HepG2 (cell line): ENCODE data around the gene RASD1. TPM values are rescaled to one million over a fixed set of nuclear protein-coding genes. Genes with fewer than 3 reads are reported as not detected.

ENCODE experiments used
- CEBPZ ChIP-seq: IDR thresholded peaks from 2 replicates; pipeline ENCODE4 v1.6.1; 2012; ENCODE audit warnings: low read length, improper control_type of control experiment
- HMG20A ChIP-seq: IDR thresholded peaks from 2 replicates; pipeline ENCODE4 v1.6.1; 2016; ENCODE audit warnings: borderline replicate concordance
- HNF4A ChIP-seq: sonication (generic); formaldehyde crosslinking; IDR thresholded peaks from 2 replicates; pipeline ENCODE4 v1.4.0; 2020; ENCODE audit warnings: missing genetic modification reagents
- MED8 ChIP-seq: sonication (generic); formaldehyde crosslinking; IDR thresholded peaks from 2 replicates; pipeline ENCODE4 v1.8.1; 2023; ENCODE audit warnings: mild to moderate bottlenecking, missing genetic modification reagents; ENCODE audit not compliant: insufficient replicate concordance
- NFE2 ChIP-seq: sonication (generic); formaldehyde crosslinking; IDR thresholded peaks from 2 replicates; pipeline ENCODE4 v1.4.0; 2020; ENCODE audit warnings: missing genetic modification reagents
- RAD21 ChIP-seq: fragments of 450-650 bp; formaldehyde crosslinking; IDR thresholded peaks from 2 replicates; pipeline ENCODE4 v1.5.0; 2020; ENCODE audit warnings: mild to moderate bottlenecking
- RBM22 ChIP-seq: fragments of 200-400 bp; formaldehyde crosslinking; optimal IDR thresholded peaks from 2 replicates; pipeline ENCODE3; 2017; ENCODE audit warnings: mild to moderate bottlenecking, low read length, moderate library complexity
- SKI ChIP-seq: fragments of 450-650 bp; IDR thresholded peaks from one replicate; pipeline ENCODE4 v1.6.1; 2018; ENCODE audit warnings: mild to moderate bottlenecking; ENCODE audit not compliant: partially characterized antibody
- SNRNP70 ChIP-seq: fragments of 200-400 bp; formaldehyde crosslinking; IDR thresholded peaks from 2 replicates; pipeline ENCODE4 v1.6.1; 2017; ENCODE audit warnings: mild to moderate bottlenecking, low read depth, low read length, moderate library complexity
- TOPORS ChIP-seq: sonication (generic); formaldehyde crosslinking; IDR thresholded peaks from 2 replicates; pipeline ENCODE4 v1.8.0; 2023; ENCODE audit warnings: mild to moderate bottlenecking, missing genetic modification reagents
- ZBED4 ChIP-seq: sonication (generic); formaldehyde crosslinking; IDR thresholded peaks from 2 replicates; pipeline ENCODE4 v1.4.0; 2020; ENCODE audit warnings: missing genetic modification reagents, borderline replicate concordance
- ZBTB42 ChIP-seq: sonication (generic); formaldehyde crosslinking; IDR thresholded peaks from 2 replicates; pipeline ENCODE4 v1.5.0; 2020; ENCODE audit warnings: mild to moderate bottlenecking, missing genetic modification reagents
- ZIK1 ChIP-seq: sonication (generic); formaldehyde crosslinking; IDR thresholded peaks from 2 replicates; pipeline ENCODE4 v1.5.0; 2020; ENCODE audit warnings: mild to moderate bottlenecking, low read depth, missing genetic modification reagents, borderline replicate concordance
- ZNF556 ChIP-seq: sonication (generic); formaldehyde crosslinking; IDR thresholded peaks from 2 replicates; pipeline ENCODE4 v1.4.0; 2020; ENCODE audit warnings: mild to moderate bottlenecking, missing genetic modification reagents, borderline replicate concordance
- ZSCAN22 ChIP-seq: sonication (generic); formaldehyde crosslinking; IDR thresholded peaks from 2 replicates; pipeline ENCODE4 v1.4.0; 2020; ENCODE audit warnings: mild to moderate bottlenecking, missing genetic modification reagents
- polyA plus RNA-seq, 8 experiments: library from polyadenylated mRNA; depleted of rRNA in 3 of 8; stranded (reverse) in 7 of 8; unstranded in 1 of 8; fragments of >200 nt; fragmentation: Illumina TruSeq in 4 of 8; extraction: Trizol in 4 of 8; gene quantifications; 2 replicates each; pipeline versions ENCODE4 v1.2.1 to v1.2.3, GENCODE V29; 2011 to 2016; ENCODE audit warnings: low read depth in 4 of 8, missing spikeins in 1 of 8, mixed read lengths in 1 of 8; ENCODE audit not compliant: insufficient read depth in 1 of 8
- total RNA-seq, 5 experiments: library from RNA; depleted of rRNA; stranded (reverse); fragments of >200 nt; fragmentation: Illumina TruSeq; extraction: Trizol; gene quantifications; 2 replicates each; pipeline ENCODE4 v1.2.3, GENCODE V29; 2016; ENCODE audit warnings: low read depth in 1 of 5
- TF ChIP-seq, protein P1 (sequence below): IDR thresholded peaks from 2 replicates; pipeline ENCODE4 v1.6.1; 2016; ENCODE audit warnings: low read depth, missing genetic modification reagents, missing compliant biosample characterization

Gene RASD1
- total and polyA plus RNA-seq, 2 of the 13 experiments (the other 11 are each of a cell fraction or from before 2014, with no cell fraction given): 1.6 to 4.2 TPM

- TF ChIP-seq, protein P1, sequence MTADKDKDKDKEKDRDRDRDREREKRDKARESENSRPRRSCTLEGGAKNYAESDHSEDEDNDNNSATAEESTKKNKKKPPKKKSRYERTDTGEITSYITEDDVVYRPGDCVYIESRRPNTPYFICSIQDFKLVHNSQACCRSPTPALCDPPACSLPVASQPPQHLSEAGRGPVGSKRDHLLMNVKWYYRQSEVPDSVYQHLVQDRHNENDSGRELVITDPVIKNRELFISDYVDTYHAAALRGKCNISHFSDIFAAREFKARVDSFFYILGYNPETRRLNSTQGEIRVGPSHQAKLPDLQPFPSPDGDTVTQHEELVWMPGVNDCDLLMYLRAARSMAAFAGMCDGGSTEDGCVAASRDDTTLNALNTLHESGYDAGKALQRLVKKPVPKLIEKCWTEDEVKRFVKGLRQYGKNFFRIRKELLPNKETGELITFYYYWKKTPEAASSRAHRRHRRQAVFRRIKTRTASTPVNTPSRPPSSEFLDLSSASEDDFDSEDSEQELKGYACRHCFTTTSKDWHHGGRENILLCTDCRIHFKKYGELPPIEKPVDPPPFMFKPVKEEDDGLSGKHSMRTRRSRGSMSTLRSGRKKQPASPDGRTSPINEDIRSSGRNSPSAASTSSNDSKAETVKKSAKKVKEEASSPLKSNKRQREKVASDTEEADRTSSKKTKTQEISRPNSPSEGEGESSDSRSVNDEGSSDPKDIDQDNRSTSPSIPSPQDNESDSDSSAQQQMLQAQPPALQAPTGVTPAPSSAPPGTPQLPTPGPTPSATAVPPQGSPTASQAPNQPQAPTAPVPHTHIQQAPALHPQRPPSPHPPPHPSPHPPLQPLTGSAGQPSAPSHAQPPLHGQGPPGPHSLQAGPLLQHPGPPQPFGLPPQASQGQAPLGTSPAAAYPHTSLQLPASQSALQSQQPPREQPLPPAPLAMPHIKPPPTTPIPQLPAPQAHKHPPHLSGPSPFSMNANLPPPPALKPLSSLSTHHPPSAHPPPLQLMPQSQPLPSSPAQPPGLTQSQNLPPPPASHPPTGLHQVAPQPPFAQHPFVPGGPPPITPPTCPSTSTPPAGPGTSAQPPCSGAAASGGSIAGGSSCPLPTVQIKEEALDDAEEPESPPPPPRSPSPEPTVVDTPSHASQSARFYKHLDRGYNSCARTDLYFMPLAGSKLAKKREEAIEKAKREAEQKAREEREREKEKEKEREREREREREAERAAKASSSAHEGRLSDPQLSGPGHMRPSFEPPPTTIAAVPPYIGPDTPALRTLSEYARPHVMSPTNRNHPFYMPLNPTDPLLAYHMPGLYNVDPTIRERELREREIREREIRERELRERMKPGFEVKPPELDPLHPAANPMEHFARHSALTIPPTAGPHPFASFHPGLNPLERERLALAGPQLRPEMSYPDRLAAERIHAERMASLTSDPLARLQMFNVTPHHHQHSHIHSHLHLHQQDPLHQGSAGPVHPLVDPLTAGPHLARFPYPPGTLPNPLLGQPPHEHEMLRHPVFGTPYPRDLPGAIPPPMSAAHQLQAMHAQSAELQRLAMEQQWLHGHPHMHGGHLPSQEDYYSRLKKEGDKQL (CRISPR knock-in tag): 0 out of 2 replicates have a peak, but pooled peaks have one; percentile 62
- TF ChIP-seq CEBPZ (no peak), TOPORS (CRISPR knock-in tag) (peak; percentile 37; the same call in 1 of the 2 replicates), ZBED4 (no peak), NFE2 (CRISPR knock-in tag) (no peak), RAD21 (no peak), SKI (peak; percentile 62), ZNF556 (CRISPR knock-in tag) (no peak; the same call in 1 of the 2 replicates), RBM22 (no peak), HMG20A (CRISPR knock-in tag) (peak; percentile 57; the same call in 1 of the 2 replicates), HNF4A (CRISPR knock-in tag) (peak; percentile 92), ZIK1 (CRISPR knock-in tag) (peak; percentile 67), ZSCAN22 (CRISPR knock-in tag) (no peak), MED8 (CRISPR knock-in tag) (peak; percentile 48), SNRNP70 (no peak), ZBTB42 (0 out of 2 replicates have a peak, but pooled peaks have one; percentile 41)
These were observed 34.0 kb downstream of the RASD1 start (continued) for GRCh38 chr17:17462048-17462824.
